Thymus (tissue), 14 donors: ENCODE measurements around the gene PYCR2. TPM values are rescaled to one million over a fixed set of nuclear protein-coding genes. Genes with fewer than 3 reads are reported as not detected.
"Not testable (repeated sequence)": the region's sequence is repeated elsewhere in the genome, so short reads cannot be mapped to it uniquely, and the experiment has no call there.

Experiments used
- DNase-seq, 9 donors: peaks; one replicate each; pipeline ENCODE4 v3.0.0-alpha.2; 2013; ENCODE audit warnings: low spot score in 9 of 9, low read depth in 6 of 9, missing footprints in 1 of 9
- H3K27ac ChIP-seq, 2 donors: one replicate each; pipeline ENCODE4 v1.5.1; 2013; ENCODE audit warnings: control low read depth in 1 of 2, low read depth in 1 of 2, low read length in 1 of 2, mild to moderate bottlenecking in 1 of 2, moderate library complexity in 1 of 2
- H3K27me3 ChIP-seq, 2 donors: one replicate each; pipeline ENCODE4 v1.5.1; 2013; ENCODE audit warnings: low read length in 1 of 2; ENCODE audit not compliant: control insufficient read depth in 2 of 2, insufficient read depth in 1 of 2
- H3K36me3 ChIP-seq, 2 donors: one replicate each; pipeline ENCODE4 v1.5.1; 2013; ENCODE audit warnings: low read length in 1 of 2, mild to moderate bottlenecking in 1 of 2, moderate library complexity in 1 of 2; ENCODE audit not compliant: control insufficient read depth in 2 of 2, insufficient read depth in 2 of 2
- H3K4me1 ChIP-seq, 2 donors: one replicate each; pipeline ENCODE4 v1.5.1; 2013; ENCODE audit warnings: low read length in 2 of 2; ENCODE audit not compliant: control insufficient read depth in 2 of 2, insufficient read depth in 2 of 2
- H3K4me3 ChIP-seq, 2 donors: one replicate each; pipeline ENCODE4 v1.5.1; 2013; ENCODE audit warnings: low read length in 2 of 2, control low read depth in 1 of 2, mild to moderate bottlenecking in 1 of 2
- H3K9me3 ChIP-seq, 2 donors: one replicate each; pipeline ENCODE4 v1.5.1; 2013; ENCODE audit warnings: low read length in 1 of 2, mild to moderate bottlenecking in 1 of 2; ENCODE audit not compliant: control insufficient read depth in 2 of 2, insufficient read depth in 1 of 2
- WGBS: extraction: QIAGEN DNeasy Blood & Tissue Kit; methylation state at CpG from one replicate; pipeline ENCODE4 v1.1.7; 2013; 5-methylcytosine and 5-hydroxymethylcytosine counted together
- long read RNA-seq, 10 donors: transcript quantifications; one replicate each; lab custom pipeline, GENCODE V29; 2026
- polyA plus RNA-seq: library from polyadenylated mRNA; stranded (reverse); fragments of 200-250 nt; gene quantifications from one replicate; pipeline ENCODE4 v1.2.3, GENCODE V29; 2013
- total RNA-seq: library from RNA; stranded (reverse); fragments of 120-200 nt; gene quantifications from one replicate; pipeline ENCODE4 v1.2.4, GENCODE V29; 2013
- donor health status: healthy.

Gene PYCR2
- total RNA-seq (50.7 TPM), polyA plus RNA-seq (80.7 TPM)
- long read RNA-seq, donor 1, partial matches to known transcripts: 14 of 16 reads
- long read RNA-seq, donor 1, other reads (novel, unspliced or antisense): 0 of 16 reads
- long read RNA-seq, donor 2, transcript PYCR2-201 (7 exons, 1,689 nt): major isoform, 52 of 69 reads
- long read RNA-seq, donor 2, partial matches to known transcripts: 5 of 69 reads
- long read RNA-seq, donor 2, other reads (novel, unspliced or antisense): 12 of 69 reads
- long read RNA-seq, donor 3, transcript PYCR2-201 (7 exons, 1,689 nt): major isoform, 33 of 226 reads
- long read RNA-seq, donor 3, partial matches to known transcripts: 192 of 226 reads
- long read RNA-seq, donor 3, other reads (novel, unspliced or antisense): 0 of 226 reads
- long read RNA-seq, donor 4, transcript PYCR2-201 (7 exons, 1,689 nt): major isoform, 11 of 17 reads
- long read RNA-seq, donor 4, partial matches to known transcripts: 5 of 17 reads
- long read RNA-seq, donor 4, other reads (novel, unspliced or antisense): 0 of 17 reads
- long read RNA-seq, donor 5, transcript PYCR2-201 (7 exons, 1,689 nt): major isoform, 43 of 54 reads
- long read RNA-seq, donor 5, partial matches to known transcripts: 6 of 54 reads
- long read RNA-seq, donor 5, other reads (novel, unspliced or antisense): 5 of 54 reads
- long read RNA-seq, donor 6, transcript PYCR2-201 (7 exons, 1,689 nt): major isoform, 28 of 28 reads
- long read RNA-seq, donor 6, partial matches to known transcripts: 0 of 28 reads
- long read RNA-seq, donor 6, other reads (novel, unspliced or antisense): 0 of 28 reads
- long read RNA-seq, donor 7, transcript PYCR2-201 (7 exons, 1,689 nt): major isoform, 23 of 29 reads
- long read RNA-seq, donor 7, partial matches to known transcripts: 6 of 29 reads
- long read RNA-seq, donor 7, other reads (novel, unspliced or antisense): 0 of 29 reads
- long read RNA-seq, donor 8, transcript PYCR2-201 (7 exons, 1,689 nt): major isoform, 18 of 19 reads
- long read RNA-seq, donor 8, partial matches to known transcripts: 0 of 19 reads
- long read RNA-seq, donor 8, other reads (novel, unspliced or antisense): 0 of 19 reads
- long read RNA-seq, donor 9, transcript PYCR2-201 (7 exons, 1,689 nt): major isoform, 17 of 22 reads
- long read RNA-seq, donor 9, partial matches to known transcripts: 5 of 22 reads
- long read RNA-seq, donor 9, other reads (novel, unspliced or antisense): 0 of 22 reads
- long read RNA-seq, donor 10, transcript PYCR2-201 (7 exons, 1,689 nt): major isoform, 22 of 27 reads
- long read RNA-seq, donor 10, partial matches to known transcripts: 5 of 27 reads
- long read RNA-seq, donor 10, other reads (novel, unspliced or antisense): 0 of 27 reads

GRCh38 chr1:225923692-225924555 is at the start of gene PYCR2:
PYCR2 (minus strand) TSS chr1:225924250; CDS start chr1:225924110, 140 bp downstream.
- WGBS: under 1% methylated on average over 80 of the region's 80 CpGs
- Histone ChIP-seq H3K4me1 (peaks cover 7 to 38% of the 10 kb centered on the region in 2 donors), H3K4me3 (peak within 1 kb of the TSS; percentile 80 to 99), H3K36me3 (peaks cover 30 to 33% of the 10 kb centered on the region in 2 donors), H3K27me3 (no peaks in the 10 kb centered on the region), H3K9me3 (no peaks in the 10 kb centered on the region), H3K27ac (peak within 1 kb of the TSS; percentile 82 to 91)
- peak; percentile 77 to 97 (median 91) for DNase-seq

GRCh38 chr1:225973158-225973557 is 49.1 kb upstream of the PYCR2 start:
- WGBS: 97% methylated on average over 5 of the region's 5 CpGs
- Histone ChIP-seq H3K9me3 (no peaks in the 10 kb centered on the region), H3K27me3 (no peaks in the 10 kb centered on the region), H3K4me3 (no peak overlapping the region), H3K36me3 (peaks cover 4 to 14% of the 10 kb centered on the region in 2 donors), H3K27ac (no peak overlapping the region), H3K4me1 (no peaks in the 10 kb centered on the region)
- DNase-seq: no peak

- 95% methylated on average over 15 of the region's 15 CpGs for WGBS
- H3K27me3 ChIP-seq: no peaks in the 10 kb centered on the region
- H3K36me3 ChIP-seq: peaks cover 3 to 7% of the 10 kb centered on the region in 2 donors
- no peak overlapping the region for H3K27ac ChIP-seq
- no peaks in the 10 kb centered on the region for H3K4me1 ChIP-seq
- DNase-seq: no peak
- H3K4me3 ChIP-seq: no peak overlapping the region
- H3K9me3 ChIP-seq: no peaks in the 10 kb centered on the region
These were observed 48.5 kb upstream of the PYCR2 start for GRCh38 chr1:225972344-225973152.

- H3K27me3 ChIP-seq, DNase-seq, H3K36me3 ChIP-seq, H3K4me3 ChIP-seq, H3K4me1 ChIP-seq, H3K27ac ChIP-seq, H3K9me3 ChIP-seq: not testable (repeated sequence)
- WGBS: 85% methylated on average over 16 of the region's 16 CpGs
These were observed 46.6 kb upstream of the PYCR2 start for GRCh38 chr1:225970592-225971157.

- not testable (repeated sequence) for H3K27me3 ChIP-seq, H3K4me3 ChIP-seq, H3K36me3 ChIP-seq, H3K27ac ChIP-seq, DNase-seq, H3K9me3 ChIP-seq, H3K4me1 ChIP-seq
- WGBS: 94% methylated on average over 28 of the region's 28 CpGs
These were observed 45.7 kb upstream of the PYCR2 start for GRCh38 chr1:225969751-225970150.

GRCh38 chr1:225965231-225965630 is 41.2 kb upstream of the PYCR2 start:
- DNase-seq: no peak
- WGBS: 96% methylated on average over 5 of the region's 5 CpGs

GRCh38 chr1:225963735-225964530 is 39.9 kb upstream of the PYCR2 start:
- Histone ChIP-seq H3K4me3 (no peak overlapping the region), H3K4me1 (peaks cover 0 to 3% of the 10 kb centered on the region in 2 donors), H3K9me3 (no peaks in the 10 kb centered on the region), H3K27ac (no peak overlapping the region), H3K36me3 (no peaks in the 10 kb centered on the region), H3K27me3 (peaks cover 0 to 5% of the 10 kb centered on the region in 2 donors)
- DNase-seq: no peak
- 96% methylated on average over 15 of the region's 15 CpGs for WGBS

More at GRCh38 chr1:225965231-225965630, 41.2 kb upstream of the PYCR2 start:
- H3K9me3 ChIP-seq: no peaks in the 10 kb centered on the region
- peaks cover 0 to 3% of the 10 kb centered on the region in 2 donors for H3K4me1 ChIP-seq
- H3K27ac ChIP-seq: no peak overlapping the region
- H3K36me3 ChIP-seq: no peaks in the 10 kb centered on the region
- peaks cover 0 to 5% of the 10 kb centered on the region in 2 donors for H3K27me3 ChIP-seq
- H3K4me3 ChIP-seq: no peak overlapping the region
